NB4 (cell line): ENCODE measurements around the gene FZD8.

Source experiments
- CTCF ChIP-seq: IDR thresholded peaks from one replicate; pipeline ENCODE4 v1.5.1; 2012; ENCODE audit warnings: low read depth, low read length
- MAX ChIP-seq: IDR thresholded peaks from 2 replicates; pipeline ENCODE4 v1.6.1; 2011; ENCODE audit warnings: low read depth, low read length
- MYC ChIP-seq: IDR thresholded peaks from 2 replicates; pipeline ENCODE4 v1.6.1; 2011; ENCODE audit warnings: low read depth, low read length
- POLR2A ChIP-seq: IDR thresholded peaks from 2 replicates; pipeline ENCODE4 v1.6.1; 2011; ENCODE audit warnings: mild to moderate bottlenecking; ENCODE audit not compliant: insufficient read length; ENCODE audit errors: extremely low read depth

GRCh38 chr10:35691522-35692236 is 49.6 kb upstream of the FZD8 start:
- TF ChIP-seq CTCF, result no peak
- TF ChIP-seq POLR2A, result no peak
- no peak for TF ChIP-seq MAX
- TF ChIP-seq MYC, result no peak
